ENCODE data around the gene LRMDA.

- TF ChIP-seq CTCF (IDR thresholded peaks at IDR 0.05 in 2 of 3, conservative IDR thresholded peaks at IDR 0.05 in 1 of 3; ENCODE audit: borderline replicate concordance in 1 of 3, insufficient read depth in 1 of 3, low read depth in 2 of 3, low read length in 2 of 3) (no peak), POLR2A (IDR thresholded peaks at IDR 0.05; ENCODE audit: borderline replicate concordance, extremely low read depth, insufficient read depth, insufficient read length) (no peak), SP1 (IDR thresholded peaks at IDR 0.05; ENCODE audit: low read depth) (no peak), POLR2AphosphoS5 (IDR thresholded peaks at IDR 0.05; ENCODE audit: low read depth, low read length) (no peak), EZH2 (IDR thresholded peaks at IDR 0.05) (no peak), ZNF274 (IDR thresholded peaks at IDR 0.05; ENCODE audit: low read depth, low read length) (no peak), SRF (IDR thresholded peaks at IDR 0.05; ENCODE audit: low read depth) (no peak), ZFX (IDR thresholded peaks at IDR 0.05) (no peak), YY1 (IDR thresholded peaks at IDR 0.05; ENCODE audit: extremely low read depth, insufficient replicate concordance, low read depth, low read length) (no peak), EGR1 (IDR thresholded peaks at IDR 0.05; ENCODE audit: low read depth) (no peak)
Observed at GRCh38 chr10:75448166-75448565, 16.7 kb downstream of the LRMDA start.

Data from HCT116 (cell line).